ENCODE data around the gene B3GNT4.

The B3GNT4 gene

DNA sequence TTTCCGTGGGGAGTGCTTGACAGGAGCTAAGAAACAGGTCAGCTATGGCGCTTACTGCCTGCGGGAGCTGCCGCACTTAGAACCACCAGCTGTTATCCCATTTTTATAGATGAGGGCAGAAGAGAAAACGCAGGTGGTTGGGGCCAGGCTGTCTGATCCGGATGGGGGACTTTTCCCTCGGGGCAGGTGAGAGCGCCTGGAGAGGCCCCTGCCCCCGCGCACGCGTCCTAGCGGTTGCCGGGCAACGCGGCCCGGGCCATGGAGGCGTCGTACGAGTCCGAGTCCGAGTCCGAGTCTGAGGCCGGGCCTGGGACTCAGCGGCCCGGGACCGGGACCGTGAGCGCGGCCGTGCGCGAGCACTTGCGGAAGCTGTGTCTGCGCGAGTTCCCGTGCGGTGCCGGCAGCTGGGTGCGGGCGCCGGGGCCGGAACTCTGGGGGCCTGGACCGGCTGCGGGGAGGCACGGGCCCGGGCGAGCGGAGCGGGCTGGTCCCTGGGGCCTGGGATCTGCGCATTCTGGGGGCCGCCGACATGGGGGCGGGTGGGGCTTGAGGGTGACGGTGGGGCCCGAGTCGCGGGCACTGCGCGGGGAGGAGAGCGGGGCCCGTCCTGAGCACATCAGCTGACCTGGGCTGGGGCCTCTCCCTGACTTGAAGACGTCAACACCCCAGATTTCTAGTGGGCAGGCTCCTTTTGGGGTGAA, 20.5 kb upstream of the B3GNT4 start, which contains the start of gene LRRC43:
TSS of gene LRRC43 (plus strand) at position 237 of the 701 bp plus-strand sequence. CDS start at position 259, 22 bp downstream.
- peak; percentile 67 for DNase-seq (ENCODE audit: low spot score)
- TF ChIP-seq, protein P1, sequence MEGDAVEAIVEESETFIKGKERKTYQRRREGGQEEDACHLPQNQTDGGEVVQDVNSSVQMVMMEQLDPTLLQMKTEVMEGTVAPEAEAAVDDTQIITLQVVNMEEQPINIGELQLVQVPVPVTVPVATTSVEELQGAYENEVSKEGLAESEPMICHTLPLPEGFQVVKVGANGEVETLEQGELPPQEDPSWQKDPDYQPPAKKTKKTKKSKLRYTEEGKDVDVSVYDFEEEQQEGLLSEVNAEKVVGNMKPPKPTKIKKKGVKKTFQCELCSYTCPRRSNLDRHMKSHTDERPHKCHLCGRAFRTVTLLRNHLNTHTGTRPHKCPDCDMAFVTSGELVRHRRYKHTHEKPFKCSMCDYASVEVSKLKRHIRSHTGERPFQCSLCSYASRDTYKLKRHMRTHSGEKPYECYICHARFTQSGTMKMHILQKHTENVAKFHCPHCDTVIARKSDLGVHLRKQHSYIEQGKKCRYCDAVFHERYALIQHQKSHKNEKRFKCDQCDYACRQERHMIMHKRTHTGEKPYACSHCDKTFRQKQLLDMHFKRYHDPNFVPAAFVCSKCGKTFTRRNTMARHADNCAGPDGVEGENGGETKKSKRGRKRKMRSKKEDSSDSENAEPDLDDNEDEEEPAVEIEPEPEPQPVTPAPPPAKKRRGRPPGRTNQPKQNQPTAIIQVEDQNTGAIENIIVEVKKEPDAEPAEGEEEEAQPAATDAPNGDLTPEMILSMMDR (IDR thresholded peaks at IDR 0.05; ENCODE audit: extremely low read depth, missing control alignments) = no peak

DNA sequence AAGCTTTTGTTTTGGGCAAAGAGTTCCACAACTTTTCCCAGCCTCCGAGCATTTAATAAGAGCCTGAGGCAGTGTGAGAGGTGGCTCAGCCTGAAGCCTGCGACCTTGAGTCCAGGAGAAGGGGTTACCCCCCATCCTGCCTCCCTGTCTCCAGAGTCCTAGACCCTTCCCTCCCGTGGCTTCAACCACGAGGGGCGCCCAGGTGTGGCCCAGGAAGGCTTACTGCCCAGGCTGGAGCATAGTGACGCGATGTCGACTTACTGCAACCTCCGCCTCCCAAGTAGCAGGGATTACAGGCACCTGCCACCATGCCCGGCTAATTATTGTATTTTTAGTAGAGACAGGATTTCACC, 19.9 kb upstream of the B3GNT4 start:
- TF ChIP-seq, protein P1 (IDR thresholded peaks at IDR 0.05; ENCODE audit: extremely low read depth, missing control alignments) = no peak

DNA sequence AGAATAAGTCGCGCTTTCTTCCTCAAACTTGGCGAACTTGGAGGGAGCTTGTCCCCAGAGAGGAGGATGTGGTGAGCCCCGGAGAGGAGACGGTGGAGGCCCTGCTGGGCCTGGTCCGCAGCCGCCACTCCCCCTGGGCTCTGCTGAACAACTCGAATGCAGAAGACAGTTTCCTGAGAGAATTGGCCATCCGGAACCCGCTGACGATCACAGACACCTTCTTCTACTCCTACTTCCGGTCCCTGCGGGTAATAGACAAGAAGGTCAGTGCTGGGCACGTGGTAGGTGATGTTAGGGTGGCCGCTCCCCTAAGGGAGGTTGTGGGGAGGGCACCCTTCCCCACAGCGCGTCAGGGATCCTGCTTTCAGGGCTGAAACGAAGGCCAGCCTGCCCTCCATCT, 19.0 kb upstream of the B3GNT4 start:
- TF ChIP-seq, protein P1 (IDR thresholded peaks at IDR 0.05; ENCODE audit: extremely low read depth, missing control alignments) = no peak
- peak; percentile 60 for DNase-seq (ENCODE audit: low spot score)

More for the DNA sequence above, 19.9 kb upstream of the B3GNT4 start:
- no peak for DNase-seq (ENCODE audit: low spot score)

DNA sequence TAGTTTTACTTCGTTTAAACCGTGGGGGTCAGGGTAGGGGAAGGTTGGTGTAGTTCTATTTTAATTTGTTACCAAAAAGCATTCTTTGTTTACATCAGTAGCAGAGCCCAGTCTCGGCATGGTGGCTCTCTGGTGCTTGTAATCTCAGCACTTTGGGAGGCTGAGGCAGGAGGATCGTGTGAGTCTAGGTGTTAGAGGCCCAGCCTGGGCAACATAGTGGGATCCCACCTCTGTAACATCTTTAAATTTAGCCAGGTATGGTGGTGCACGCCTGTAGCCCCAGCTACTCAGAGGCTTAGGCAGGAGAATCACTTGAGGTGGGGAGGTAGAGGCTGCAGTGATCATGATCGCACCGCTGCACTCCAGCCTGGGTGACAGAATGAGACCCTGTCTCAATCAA, 18.4 kb upstream of the B3GNT4 start:
- TF ChIP-seq, protein P1 (IDR thresholded peaks at IDR 0.05; ENCODE audit: extremely low read depth, missing control alignments) = no peak
- DNase-seq (ENCODE audit: low spot score) = no peak

DNA sequence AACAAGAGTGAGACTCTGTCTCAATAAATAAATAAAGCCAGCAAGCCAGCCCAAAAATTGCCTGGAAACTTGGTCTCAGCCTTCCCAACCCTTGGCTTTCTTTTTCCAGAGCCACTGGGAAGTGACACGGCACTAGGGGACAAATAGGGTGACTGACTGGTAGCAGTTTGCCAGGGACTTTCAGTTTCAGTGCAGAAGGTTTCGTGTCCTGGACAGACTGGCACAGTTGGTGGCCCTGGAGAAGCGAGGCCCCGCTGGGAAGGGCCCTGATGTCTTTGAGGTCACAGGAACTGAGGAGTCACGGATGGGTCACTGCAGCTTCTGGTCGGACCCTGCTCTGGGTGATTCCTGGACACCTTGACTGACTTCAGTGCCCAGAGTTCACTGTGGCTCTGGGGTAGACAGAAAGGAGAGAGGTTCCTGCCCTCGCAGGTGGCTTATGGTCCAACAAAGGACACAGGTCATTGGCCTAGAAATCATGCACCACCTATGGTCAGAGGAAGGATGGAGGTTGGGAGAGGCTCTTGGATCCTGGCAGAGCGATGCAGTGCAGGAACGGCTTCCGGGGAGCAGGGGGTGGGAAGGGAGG, 17.9 kb upstream of the B3GNT4 start:
- TF ChIP-seq, protein P1 (IDR thresholded peaks at IDR 0.05; ENCODE audit: extremely low read depth, missing control alignments) = no peak
- DNase-seq (ENCODE audit: low spot score) = no peak

DNA sequence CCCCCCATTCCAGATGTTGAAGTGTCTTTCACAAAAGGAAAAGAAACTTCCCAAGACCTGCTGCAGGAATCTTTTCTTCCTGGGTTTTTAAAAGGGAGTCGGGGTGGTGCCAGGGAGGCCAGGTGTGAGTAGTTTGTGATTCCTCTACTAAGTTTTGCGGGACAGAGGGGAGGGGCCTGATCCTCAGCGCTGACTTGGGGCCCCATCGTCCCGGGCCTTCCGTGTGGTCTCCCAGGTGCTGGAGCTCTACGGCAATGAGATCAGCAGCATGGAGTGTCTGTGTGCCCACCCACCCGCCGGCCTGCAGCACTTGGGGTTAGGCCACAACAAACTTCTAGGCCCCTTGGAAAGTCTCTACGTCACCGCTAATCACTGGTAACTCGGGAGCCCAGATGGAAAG, 16.0 kb upstream of the B3GNT4 start:
- DNase-seq (ENCODE audit: low spot score) = no peak
- TF ChIP-seq, protein P1 (IDR thresholded peaks at IDR 0.05; ENCODE audit: extremely low read depth, missing control alignments) = no peak

GRCh38 chr12:122189626-122190475, 13.7 kb upstream of the B3GNT4 start:
- no peak for DNase-seq (ENCODE audit: low spot score)
- TF ChIP-seq, protein P1 (IDR thresholded peaks at IDR 0.05; ENCODE audit: extremely low read depth, missing control alignments) = no peak
